GM18511 (cell line): ENCODE measurements around the gene PTPRD.

Experiments used
- ATAC-seq: cut with Tn5 transposase; IDR thresholded peaks from one replicate; pipeline ENCODE4 v1.9.1; 2021; ENCODE audit warnings: mild to moderate bottlenecking, moderate library complexity; ENCODE audit not compliant: unreplicated experiment

The PTPRD gene

DNA sequence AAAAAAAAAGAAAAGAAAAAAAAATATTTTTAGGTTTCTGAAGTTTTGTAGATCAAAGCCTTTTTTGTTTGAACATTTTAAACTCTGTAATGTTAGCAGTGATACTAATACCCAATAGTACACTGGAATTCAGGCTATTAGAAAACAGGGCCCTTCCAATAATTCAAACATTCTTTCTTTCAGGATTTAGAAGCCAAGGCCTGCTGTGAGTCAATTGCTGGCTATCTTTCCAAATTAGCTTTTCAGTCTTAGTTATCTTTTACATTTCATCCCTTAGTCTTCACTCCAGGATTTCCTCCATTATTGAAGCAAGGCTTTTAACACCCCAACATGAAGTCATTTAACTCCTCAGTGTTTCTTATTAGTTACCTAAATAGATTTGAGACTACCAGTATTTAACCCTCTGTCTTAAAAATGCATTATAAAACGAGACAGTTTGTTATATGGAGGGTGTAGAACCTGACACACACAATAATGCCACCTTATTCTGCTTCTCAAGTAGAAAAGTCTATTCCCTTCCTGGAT is 1861.3 kb downstream of the PTPRD start:
- no peak for ATAC-seq

DNA sequence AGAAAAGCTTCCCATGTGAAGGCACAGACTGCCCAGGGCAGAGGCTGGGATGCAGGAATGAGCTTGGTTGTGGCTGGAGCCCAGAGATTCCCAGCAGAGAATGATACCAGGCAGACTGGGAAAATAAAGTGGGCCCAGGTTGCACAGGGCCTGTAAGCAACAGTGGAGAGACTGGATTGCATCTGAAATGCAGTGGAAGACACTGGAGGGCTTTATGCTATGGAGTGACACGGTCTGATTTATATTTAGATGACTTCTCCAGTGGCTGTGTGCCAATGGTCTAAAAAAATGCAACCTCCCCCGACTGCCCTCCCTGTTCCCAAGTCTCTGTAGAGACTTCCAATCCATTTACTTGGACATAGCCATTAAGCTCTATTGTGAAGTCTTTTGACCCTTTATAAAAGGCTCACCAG is 1862.2 kb downstream of the PTPRD start:
- no peak for ATAC-seq

DNA sequence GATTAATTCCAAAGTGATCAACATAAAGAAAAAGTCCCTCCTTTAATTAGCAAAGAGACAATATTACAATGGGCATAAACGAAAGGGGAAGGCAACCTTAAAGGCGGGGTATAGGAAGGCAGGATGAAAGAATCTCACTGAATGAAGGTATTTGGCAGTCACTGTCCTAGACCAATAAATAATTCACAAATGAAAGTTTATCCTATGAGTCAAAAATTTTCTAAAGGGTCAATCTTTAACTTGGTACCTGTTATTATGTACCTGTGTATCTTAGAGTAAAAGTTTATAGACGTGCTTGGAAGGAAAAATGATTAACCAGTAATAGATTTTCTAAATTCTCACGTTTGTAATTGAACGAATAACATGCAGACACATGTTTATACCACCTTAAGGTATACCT is 1867.5 kb downstream of the PTPRD start:
- no peak for ATAC-seq

DNA sequence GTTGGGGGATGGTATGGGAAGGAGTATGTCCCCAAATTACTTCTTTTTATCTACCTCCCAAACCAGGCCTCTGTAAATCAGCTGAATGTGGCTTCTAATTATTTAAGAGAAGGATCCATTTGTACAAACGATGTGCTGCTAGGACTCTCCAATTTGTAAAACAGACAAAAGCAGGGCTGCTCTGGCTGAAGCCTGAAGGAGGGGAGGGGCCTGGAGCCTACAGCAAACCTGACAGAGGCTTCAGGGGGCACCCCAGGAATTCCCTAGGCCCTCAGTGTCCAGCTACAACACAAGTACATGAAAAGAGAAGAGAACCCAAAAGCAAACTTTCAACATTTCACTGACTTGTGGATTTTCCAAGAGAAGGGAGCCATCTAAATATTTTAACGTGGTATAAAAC is 1873.9 kb downstream of the PTPRD start:
- no peak for ATAC-seq

DNA sequence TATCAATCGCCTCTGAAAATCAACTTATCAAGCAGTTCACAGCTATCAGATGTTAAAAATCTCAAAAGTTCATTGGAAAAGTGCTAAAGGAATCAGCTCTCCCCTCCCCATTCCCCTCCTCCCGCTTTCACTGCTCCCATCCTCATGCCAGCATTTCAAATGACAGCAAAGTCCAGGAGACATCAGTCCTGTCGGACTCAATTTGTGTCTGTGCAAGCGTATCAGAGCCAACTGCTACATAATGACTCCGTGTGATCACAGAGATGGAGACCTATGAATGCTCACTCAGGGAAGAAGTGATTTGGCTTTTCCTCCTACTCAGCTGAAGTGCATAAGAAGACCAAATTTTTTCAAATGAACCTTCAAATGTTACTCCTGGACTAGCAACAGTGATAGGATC is 1876.0 kb downstream of the PTPRD start:
- no peak for ATAC-seq

DNA sequence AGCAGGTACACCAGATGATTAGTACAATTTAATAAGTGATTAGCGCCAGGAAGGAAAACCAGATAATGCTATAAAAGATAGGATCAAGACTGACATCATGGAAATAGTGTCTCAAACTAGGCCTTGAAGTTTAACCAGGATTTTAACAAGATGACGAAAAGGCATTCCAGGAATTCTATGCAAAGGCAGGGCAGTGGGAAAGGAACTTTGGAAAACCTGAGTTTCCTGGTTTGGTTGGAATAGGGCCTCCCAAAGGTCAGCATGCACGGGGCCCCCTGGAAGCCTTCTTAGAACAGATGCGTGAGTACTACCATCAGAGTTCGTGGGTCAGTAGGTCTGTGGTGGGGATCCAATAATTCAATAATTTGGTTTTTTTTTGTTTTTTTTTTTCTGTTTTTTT is 1878.0 kb downstream of the PTPRD start:
- no peak for ATAC-seq

DNA sequence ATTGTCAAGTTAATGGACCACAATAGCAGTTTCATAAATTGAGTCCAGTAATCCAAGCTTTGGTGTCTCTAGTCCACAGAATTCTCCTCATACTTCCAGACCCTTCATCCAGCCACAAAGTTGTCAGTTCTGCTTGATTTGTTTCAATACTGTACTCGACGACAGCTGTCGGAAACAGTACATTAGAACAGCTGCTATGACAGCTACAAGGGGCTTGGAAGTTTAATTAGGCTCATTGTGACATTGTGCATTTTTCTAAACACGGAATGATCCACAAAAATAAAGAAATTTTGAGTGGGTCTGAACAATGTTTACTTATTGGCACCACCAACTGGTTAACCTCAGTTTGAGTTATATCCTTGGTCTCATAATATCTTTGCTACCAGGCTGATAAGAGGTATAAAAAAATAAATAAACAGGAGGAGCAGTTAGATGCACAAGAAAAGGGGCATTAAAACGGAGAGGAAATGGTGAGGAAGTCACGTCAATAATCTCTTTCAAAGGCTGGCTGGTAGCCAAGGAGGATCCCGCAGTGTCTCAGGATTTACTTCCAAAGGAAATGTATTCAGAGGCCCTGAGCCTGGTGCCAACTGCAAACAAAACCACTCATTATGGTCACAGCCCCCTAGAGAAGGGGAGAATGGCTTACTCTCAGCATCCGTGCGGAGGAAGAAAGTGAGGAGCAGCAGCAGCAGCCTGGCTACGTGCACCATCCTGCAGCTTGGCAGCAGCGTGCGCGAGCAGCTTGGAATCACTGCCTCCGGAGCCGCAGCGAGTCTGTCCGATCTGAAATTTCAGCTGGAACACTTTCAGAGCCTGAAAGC is 1879.5 kb downstream of the PTPRD start:
- no peak for ATAC-seq

DNA sequence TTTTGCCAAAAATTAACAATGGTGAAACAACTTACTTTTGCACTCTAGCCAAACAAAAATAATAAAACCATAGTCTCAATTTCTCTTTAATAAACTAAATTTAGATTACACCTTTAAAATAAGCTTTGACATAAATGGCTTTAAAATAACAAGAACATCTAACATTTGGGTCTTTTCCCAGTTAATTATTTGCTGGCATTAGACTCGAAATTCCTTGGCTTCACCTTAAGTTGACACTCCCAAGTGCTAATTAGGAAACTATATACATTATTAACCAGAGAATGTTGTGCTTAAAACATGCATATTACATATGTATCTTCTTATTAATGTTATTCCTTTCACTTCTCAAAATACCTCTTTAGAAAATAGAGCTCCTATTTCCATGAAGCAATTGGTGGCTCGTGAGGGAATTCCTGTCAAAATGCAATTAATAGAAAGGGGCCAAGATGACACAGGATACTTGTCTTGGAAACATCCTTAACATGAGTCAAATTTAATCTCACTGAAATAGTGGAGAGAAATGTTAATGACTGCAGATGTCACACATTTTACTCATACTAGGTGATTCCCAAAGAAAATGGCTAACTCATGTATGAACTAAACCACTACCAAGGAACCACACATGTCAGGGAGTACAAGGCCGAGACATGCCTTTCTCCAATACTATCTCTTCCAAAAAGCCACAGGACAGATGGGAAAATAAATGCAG is 1880.3 kb downstream of the PTPRD start:
- ATAC-seq, result no peak

DNA sequence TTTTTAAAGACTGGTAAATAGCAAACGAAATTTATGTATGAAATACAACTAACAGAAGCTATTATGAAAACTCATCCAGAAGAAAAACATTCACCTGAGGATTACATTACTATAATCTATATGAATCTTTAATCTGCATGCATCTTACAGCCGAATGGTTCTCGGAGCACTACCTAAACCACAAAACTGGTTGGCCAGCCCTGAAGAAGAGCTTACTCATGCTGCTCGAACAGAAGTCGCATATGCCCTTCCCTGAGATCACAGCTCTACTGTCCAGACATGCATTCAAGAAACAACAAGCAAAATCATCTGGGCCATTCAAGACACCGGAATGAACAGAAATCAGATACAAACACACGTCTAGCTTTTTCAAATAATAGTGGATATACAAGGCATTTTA is 1882.2 kb downstream of the PTPRD start:
- ATAC-seq, result no peak

DNA sequence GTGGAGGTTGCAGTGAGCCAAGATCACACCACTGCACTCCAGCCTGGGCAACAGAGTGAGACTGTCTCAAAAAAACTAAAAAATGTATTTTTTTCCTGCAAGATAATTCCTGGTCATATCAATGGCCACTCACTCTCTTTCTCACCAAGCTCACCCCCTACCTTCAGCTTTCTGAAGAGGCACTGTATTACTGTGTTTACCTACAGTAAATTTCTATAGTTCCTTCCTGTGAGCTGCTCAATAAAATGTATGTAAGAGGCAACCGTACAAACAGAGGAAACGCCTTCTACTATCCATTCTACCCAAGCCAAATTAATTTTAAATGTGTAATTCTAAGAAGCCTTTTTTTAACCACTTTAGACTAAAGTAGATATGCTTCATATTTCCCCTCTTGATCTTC is 1883.9 kb downstream of the PTPRD start:
- no peak for ATAC-seq

DNA sequence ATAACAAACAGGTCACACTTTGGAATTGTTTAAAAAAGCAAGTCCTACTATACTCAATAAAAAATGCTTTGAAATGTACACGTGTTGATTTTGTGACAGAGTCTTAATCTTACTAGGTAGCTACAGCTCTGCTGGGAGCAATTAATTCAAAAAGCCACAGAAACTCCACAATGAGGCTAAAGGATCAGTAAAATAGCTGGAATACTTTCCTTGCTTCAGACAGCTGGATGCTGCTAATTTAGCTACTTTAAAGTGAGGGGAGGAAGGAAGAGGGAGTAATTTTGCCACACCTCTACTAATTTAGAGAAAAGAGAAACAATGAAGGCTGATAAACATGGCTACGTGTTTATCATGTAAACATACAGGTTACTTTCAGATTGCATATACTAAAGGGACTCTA is 1885.6 kb downstream of the PTPRD start:
- ATAC-seq, result no peak

DNA sequence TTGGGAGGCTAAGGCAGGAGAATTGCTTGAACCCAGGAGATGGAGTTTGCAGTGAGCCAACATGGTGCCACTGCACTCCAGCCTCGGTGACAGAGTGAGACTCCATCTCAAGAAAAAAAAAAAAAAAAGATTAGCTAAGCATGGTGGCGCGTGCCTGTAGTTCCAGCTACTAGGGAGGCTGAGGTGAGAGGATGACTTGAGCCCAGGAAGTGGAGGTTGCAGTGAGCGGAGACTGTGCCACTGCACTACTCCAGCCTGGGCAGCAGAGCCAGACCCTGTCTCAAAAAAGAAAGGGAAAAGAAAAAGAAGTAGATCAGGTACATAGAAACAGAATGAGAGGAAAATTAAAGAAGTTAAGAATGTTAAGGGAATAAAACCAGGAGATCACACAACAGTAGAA is 1886.1 kb downstream of the PTPRD start:
- ATAC-seq, result no peak

DNA sequence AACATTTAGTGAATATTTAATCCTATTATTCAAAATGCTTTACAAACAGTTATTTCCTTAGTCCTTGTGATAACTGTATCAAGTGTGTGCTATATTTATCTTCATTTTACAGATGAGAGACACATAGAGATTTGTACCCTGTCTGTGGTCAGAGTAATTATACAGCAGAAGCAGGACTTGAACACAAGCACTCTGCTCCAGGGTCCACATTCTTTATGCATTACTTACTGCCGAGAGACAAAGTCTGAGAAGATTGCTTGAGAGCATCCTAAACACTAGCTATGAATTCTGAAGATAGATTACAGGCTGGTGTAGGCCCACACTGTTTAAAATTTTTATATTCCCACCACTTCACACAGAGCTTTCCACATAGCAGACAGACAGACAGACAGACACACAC is 1887.2 kb downstream of the PTPRD start:
- ATAC-seq, result no peak

DNA sequence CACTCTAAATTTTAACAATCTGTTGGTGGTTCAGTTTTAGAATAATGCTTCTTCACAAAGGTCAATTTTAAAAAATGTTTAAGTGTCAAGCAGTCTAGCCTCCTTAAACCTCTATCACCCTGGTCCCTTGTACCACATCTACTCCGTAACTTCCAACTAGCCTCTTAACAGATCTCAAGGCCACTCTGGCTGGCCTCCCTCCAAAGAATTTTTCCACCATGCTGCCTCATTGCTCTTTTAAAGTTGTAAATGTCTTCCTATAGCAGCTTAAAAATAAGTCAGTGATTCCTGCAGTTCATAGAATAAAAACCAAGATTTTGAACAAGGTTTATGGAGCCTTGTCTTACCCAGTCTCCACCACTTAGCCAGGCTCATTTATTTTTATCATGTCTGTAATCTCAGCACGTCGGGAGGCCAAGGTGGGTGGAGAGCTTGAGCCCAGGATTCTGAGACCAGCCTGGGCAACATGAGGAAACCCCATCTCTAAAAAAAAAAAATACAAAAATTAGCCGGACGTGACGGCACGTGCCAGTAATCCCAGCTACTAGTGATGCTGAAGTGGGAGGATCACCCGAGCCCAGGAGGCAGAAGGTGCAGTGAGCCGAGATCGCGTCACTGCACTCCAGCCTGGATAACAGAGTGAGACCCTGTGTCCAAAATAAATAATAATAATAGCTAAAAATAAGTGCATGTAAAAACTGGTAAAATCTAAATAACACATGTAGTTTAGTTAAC is 1888.4 kb downstream of the PTPRD start:
- ATAC-seq, result no peak

DNA sequence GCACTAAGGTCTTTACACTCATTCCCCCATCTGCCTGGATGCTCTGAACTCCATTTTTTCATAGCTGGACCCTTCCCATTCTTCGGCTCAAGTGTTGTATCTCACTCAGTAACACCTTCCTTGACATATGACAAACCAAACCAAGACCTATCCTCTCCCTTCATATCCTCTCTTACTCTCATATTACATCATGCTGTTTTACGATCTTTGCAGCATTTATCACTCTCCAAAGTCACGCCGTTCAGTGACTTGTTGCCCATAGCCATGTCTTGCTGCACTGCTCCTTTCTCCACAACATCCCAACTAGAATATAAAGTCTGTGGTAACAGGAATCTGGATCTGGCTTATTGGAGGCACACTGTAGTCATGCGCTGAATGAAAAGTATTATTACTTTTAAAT is 1889.6 kb downstream of the PTPRD start:
- ATAC-seq, result no peak

DNA sequence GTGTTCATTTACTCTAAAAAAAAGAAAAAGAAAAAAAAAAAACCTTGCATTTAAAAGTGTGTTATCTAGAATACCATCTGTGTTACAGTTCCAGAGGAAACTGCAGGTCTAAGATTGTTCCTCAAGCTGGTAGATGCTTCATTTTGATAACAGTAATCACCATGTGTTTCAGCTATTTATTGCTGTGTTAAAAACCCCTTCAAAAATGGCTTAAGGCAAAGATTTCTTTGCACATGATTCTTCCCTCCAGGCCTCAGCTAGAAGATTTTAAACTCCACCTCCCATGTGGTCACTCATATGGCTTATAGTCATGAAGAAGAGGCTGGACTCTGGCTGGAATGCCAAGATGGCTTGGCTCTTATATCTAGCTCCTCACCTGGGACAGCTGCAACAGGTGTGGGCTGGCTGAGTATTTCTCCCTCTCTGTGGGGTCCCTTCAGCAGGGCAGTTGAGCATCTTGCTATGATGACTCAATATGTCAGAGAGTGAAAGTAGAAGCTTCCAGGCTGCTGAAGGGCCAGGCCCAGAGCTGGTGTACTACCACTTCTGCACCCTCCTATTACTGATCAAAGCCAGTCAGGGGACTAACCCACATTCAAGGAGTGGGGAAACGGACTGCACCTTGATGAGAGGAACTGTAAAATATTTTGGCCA is 1892.8 kb downstream of the PTPRD start:
- ATAC-seq, result no peak

DNA sequence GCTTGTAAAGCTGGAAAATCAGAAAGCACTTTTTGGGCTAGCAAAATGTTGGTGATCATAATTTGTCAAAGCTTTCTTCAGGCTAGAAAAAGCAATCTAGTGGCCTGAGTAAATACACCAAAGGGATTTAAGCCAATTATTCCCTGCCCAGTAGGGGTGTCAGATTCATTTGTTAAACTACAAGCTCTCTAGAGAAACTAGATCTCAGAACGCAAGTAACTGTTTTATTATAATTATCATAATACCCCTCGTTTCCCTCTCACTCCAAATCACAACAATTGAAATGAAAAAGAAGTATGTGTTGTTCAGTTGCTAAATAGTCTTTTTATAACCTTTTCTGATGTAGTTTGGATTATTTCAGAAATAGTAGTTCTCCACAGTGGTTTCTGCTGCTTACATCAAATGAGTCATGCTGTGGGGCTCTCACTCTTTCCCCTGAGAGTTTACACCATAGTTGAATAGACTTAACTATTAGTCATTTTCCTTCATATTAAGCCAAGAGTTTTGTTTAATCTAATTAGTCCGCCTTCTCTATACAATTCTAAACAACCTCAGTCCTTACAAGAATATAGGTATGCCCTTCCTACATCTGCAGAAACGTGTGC is 1894.6 kb downstream of the PTPRD start:
- ATAC-seq, result no peak

DNA sequence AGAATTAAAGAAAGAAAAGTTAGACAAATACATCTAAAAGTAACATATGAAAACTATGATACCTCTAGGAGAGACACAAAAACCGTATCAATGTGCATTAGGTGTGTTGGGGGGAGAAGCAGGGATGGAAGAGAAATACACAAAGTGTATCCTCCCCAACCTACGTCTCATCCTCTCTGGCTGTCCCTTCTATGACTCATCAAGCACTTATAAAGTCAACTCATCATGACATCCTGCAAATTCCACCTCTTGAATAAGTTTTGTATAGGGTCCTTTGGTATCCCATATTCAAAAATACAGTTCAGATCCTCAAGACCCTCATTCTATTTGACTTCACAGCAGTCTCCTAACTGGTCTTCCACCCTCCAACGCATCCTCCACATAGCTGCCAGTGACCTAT is 1895.7 kb downstream of the PTPRD start:
- ATAC-seq, result no peak

DNA sequence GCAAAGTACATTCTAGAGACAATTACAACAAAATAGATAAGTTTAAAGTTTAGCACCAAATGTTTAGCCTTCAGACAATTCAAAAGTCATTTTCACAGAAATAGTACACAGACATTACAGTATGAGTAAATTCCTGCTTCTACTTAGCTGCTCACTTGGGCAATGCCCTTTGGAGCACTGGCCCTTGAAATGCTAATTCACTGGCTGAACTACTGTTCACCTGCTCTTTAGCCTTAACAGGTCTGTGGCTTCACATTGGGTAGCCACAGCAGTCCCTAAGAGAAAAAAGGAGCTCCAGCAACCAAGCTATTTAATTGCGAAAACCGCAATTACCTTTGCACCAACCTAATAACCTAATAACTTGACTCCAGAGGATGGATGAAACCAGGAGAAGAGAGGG is 1897.0 kb downstream of the PTPRD start:
- ATAC-seq, result no peak

DNA sequence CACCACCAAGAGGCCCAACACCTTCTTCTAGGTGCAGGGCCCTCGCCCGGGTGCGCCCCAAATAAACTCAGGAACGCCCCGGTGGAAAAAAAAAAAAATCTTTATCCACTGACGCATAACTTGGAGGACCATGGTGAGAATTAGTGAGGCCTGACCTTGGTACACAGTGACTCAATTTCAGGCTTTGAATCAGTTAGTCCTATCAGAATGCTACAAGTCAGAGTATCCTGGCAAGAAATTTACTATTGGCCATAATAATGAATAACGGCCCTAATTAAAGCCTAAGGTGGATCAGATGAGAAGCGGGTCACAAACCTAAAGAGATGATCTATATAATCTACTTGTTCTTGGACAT is 1899.0 kb downstream of the PTPRD start:
- ATAC-seq, result no peak
